Left renal pelvis (tissue), 4 donors: ENCODE measurements around the gene VGF. TPM values are rescaled to one million over a fixed set of nuclear protein-coding genes. Genes with fewer than 3 reads are reported as not detected.
A peak's percentile ranks its signal among the peaks of the same experiment; 100 is the strongest.
"Not testable (repeated sequence)": the region's sequence is repeated elsewhere in the genome, so short reads cannot be mapped to it uniquely, and the experiment has no call there.

Source experiments
- DNase-seq, 4 donors: peaks; one replicate each; pipeline ENCODE4 v3.0.0-alpha.2; 2013; ENCODE audit warnings: low read depth in 4 of 4, low spot score in 3 of 4
- polyA plus RNA-seq, 4 donors: library from polyadenylated mRNA; unstranded; fragments of 120-200 nt; gene quantifications; one replicate each; pipeline ENCODE4 v1.2.1, GENCODE V29; 2013; ENCODE audit not compliant: insufficient read length in 4 of 4

The VGF gene
- polyA plus RNA-seq, 4 donors, result 0.08 to 0.16 (median 0.10) TPM; not detected in 1

GRCh38 chr7:101140339-101140699 lies 25.1 kb downstream of the VGF start:
- no peak for DNase-seq

GRCh38 chr7:101138213-101138870 lies 27.0 kb downstream of the VGF start:
- DNase-seq, result no peak

GRCh38 chr7:101137651-101138212 lies 27.6 kb downstream of the VGF start:
- no peak for DNase-seq

- DNase-seq, result no peak
Measured at GRCh38 chr7:101134399-101134980, 30.9 kb downstream of the VGF start.

GRCh38 chr7:101133621-101134398 lies 31.6 kb downstream of the VGF start:
- no peak for DNase-seq

GRCh38 chr7:101132626-101133600 lies 32.5 kb downstream of the VGF start:
- DNase-seq, result not testable (repeated sequence)

- DNase-seq, result no peak
Measured at GRCh38 chr7:101129603-101130117, 35.7 kb downstream of the VGF start.

- no peak for DNase-seq
Measured at GRCh38 chr7:101128040-101128834, 37.1 kb downstream of the VGF start.

- no peak for DNase-seq
Measured at GRCh38 chr7:101127460-101128039, 37.8 kb downstream of the VGF start.

- peak; percentile 69 to 84 (median 78) for DNase-seq
Measured at GRCh38 chr7:101126651-101127459, 38.5 kb downstream of the VGF start, which contains the start of gene SERPINE1. TSS of gene SERPINE1 (plus strand) at chr7:101127104. CDS start at chr7:101128394, 1,290 bp downstream.

GRCh38 chr7:101125989-101126650 lies 39.2 kb downstream of the VGF start:
- no peak for DNase-seq

GRCh38 chr7:101124376-101125056 lies 40.9 kb downstream of the VGF start:
- no peak for DNase-seq

GRCh38 chr7:101123703-101124068 lies 41.7 kb downstream of the VGF start:
- DNase-seq, result no peak

GRCh38 chr7:101122933-101123702 lies 42.3 kb downstream of the VGF start:
- no peak for DNase-seq

GRCh38 chr7:101121991-101122932 lies 43.1 kb downstream of the VGF start:
- DNase-seq, result peak in 3 of 4 donors; percentile 74 to 85 (median 76)
